ENCODE measurements around the gene ENGASE. TPM values are rescaled to one million over a fixed set of nuclear protein-coding genes. Genes with fewer than 3 reads are reported as not detected.
"Not testable (repeated sequence)": the region's sequence is repeated elsewhere in the genome, so short reads cannot be mapped to it uniquely, and the experiment has no call there.

The ENGASE gene
- total and polyA plus RNA-seq, 9 of the 15 experiments (the other 6 are each of a cell fraction or from before 2014, with no cell fraction given), result 0.06 to 45.5 (median 13.9) TPM

- intact Hi-C loops (cut with micrococcal nuclease); H3K27ac ChIP-seq (ENCODE audit: extremely low read depth, low read depth, low read length); DNase-seq (ENCODE audit: extremely low read depth in 1 of 4, low spot score in 3 of 4); H2AFZ ChIP-seq (ENCODE audit: low read depth, low read length); H3K9ac ChIP-seq (ENCODE audit: insufficient read depth in 1 of 2, low read depth in 2 of 2, low read length in 2 of 2); ATAC-seq; H3K4me2 ChIP-seq (ENCODE audit: insufficient read depth, low read length); H3K9me1 ChIP-seq (ENCODE audit: control insufficient read depth, insufficient read depth, low read length); H3K9me3 ChIP-seq (replicated peaks; ENCODE audit: control insufficient read depth, insufficient read depth, low read depth, low read length); H3K36me3 ChIP-seq (ENCODE audit: control insufficient read depth, insufficient read depth, low read length); BruUV-seq (replicated peaks); in situ Hi-C loops (cut with MboI); H4K20me1 ChIP-seq (replicated peaks; ENCODE audit: control insufficient read depth, insufficient read depth, low read length); H3K79me2 ChIP-seq (ENCODE audit: control insufficient read depth, insufficient read depth, low read length); FAIRE-seq; H3K4me3 ChIP-seq; CTCF ChIA-PET (ENCODE audit: low intra/inter-chr PET ratio): not testable (repeated sequence)
- under 1% methylated on average over 12 of the region's 12 CpGs for WGBS (ENCODE audit: insufficient coverage, low coverage, missing lambda C conversion rate)
- POLR2A ChIA-PET, result interaction anchor here (0.6 kb wide), 1 partner anchor 60 kb away, joined by 3 read pairs; no protein-coding TSS in a partner anchor
- H3K27me3 ChIP-seq (ENCODE audit: control insufficient read depth in 2 of 2, insufficient read depth in 2 of 2, low read length in 2 of 2), result peaks cover 63 to 83% of the 10 kb centered on the region in 2 experiments
- H3K4me1 ChIP-seq (replicated peaks in 1 of 2; ENCODE audit: control insufficient read depth in 2 of 2, insufficient read depth in 2 of 2, low read length in 2 of 2), result peaks cover 9 to 12% of the 10 kb centered on the region in 2 experiments
Observed at GRCh38 chr17:79030636-79031035, 44.0 kb upstream of the ENGASE start.

GRCh38 chr17:79031996-79032875 is 42.4 kb upstream of the ENGASE start:
- Histone ChIP-seq H3K9me1 (ENCODE audit: control insufficient read depth, insufficient read depth, low read length) (no peaks in the 10 kb centered on the region), H3K9ac (ENCODE audit: insufficient read depth in 1 of 2, low read depth in 2 of 2, low read length in 2 of 2) (no peak overlapping the region), H3K4me2 (ENCODE audit: insufficient read depth, low read length) (no peak overlapping the region), H3K9me3 (replicated peaks; ENCODE audit: control insufficient read depth, insufficient read depth, low read depth, low read length) (no peaks in the 10 kb centered on the region), H3K4me1 (replicated peaks in 1 of 2; ENCODE audit: control insufficient read depth in 2 of 2, insufficient read depth in 2 of 2, low read length in 2 of 2) (peaks cover 5 to 11% of the 10 kb centered on the region in 2 experiments), H3K27me3 (ENCODE audit: control insufficient read depth in 2 of 2, insufficient read depth in 2 of 2, low read length in 2 of 2) (peaks cover 59 to 79% of the 10 kb centered on the region in 2 experiments), H3K36me3 (ENCODE audit: control insufficient read depth, insufficient read depth, low read length) (no peaks in the 10 kb centered on the region), H4K20me1 (replicated peaks; ENCODE audit: control insufficient read depth, insufficient read depth, low read length) (peaks cover 4% of the 10 kb centered on the region; the same call in 1 of the 2 replicates), H3K27ac (ENCODE audit: extremely low read depth, low read depth, low read length) (no peak overlapping the region), H3K4me3 (no peak overlapping the region), H2AFZ (ENCODE audit: low read depth, low read length) (no peak overlapping the region), H3K79me2 (ENCODE audit: control insufficient read depth, insufficient read depth, low read length) (no peaks in the 10 kb centered on the region)
- in situ Hi-C loops (cut with MboI) (no loop called here), intact Hi-C loops (cut with micrococcal nuclease) (no loop called here)
- under 1% methylated on average over 26 of the region's 26 CpGs for WGBS (ENCODE audit: insufficient coverage, low coverage, missing lambda C conversion rate)
- BruUV-seq (replicated peaks), result no TSS peak
- POLR2A ChIA-PET, result interaction anchor here (1.7 kb wide), 1 partner anchor 10 kb away, joined by 4 read pairs; no protein-coding TSS in a partner anchor
- FAIRE-seq (no peak), DNase-seq (ENCODE audit: extremely low read depth in 1 of 4, low spot score in 3 of 4) (no peak), ATAC-seq (no peak)
- CTCF ChIA-PET (ENCODE audit: low intra/inter-chr PET ratio), result no interaction called here
- no peak for TF ChIP-seq ZNF778 (CRISPR knock-in tag; IDR thresholded peaks at IDR 0.05)
- no peak for TF ChIP-seq TAF1 (IDR thresholded peaks at IDR 0.05; ENCODE audit: control insufficient read depth, extremely low read depth, insufficient read depth, low read length, severe bottlenecking)
- no peak for TF ChIP-seq IRF9 (tag; IDR thresholded peaks at IDR 0.05)
- no peak for TF ChIP-seq ZKSCAN3 (CRISPR knock-in tag; IDR thresholded peaks at IDR 0.05)
- no peak for TF ChIP-seq ZNF212 (CRISPR knock-in tag; IDR thresholded peaks at IDR 0.05)
- no peak for TF ChIP-seq NCOA1 (IDR thresholded peaks at IDR 0.05; ENCODE audit: low read depth)
- TF ChIP-seq ATF6 (CRISPR knock-in tag; IDR thresholded peaks at IDR 0.05), result no peak
- TF ChIP-seq CEBPG (CRISPR knock-in tag; IDR thresholded peaks at IDR 0.05), result no peak
- no peak for TF ChIP-seq CEBPG (tag; conservative IDR thresholded peaks at IDR 0.05 in 1 of 2, IDR thresholded peaks at IDR 0.05 in 1 of 2)
- TF ChIP-seq KAT7 (CRISPR knock-in tag; IDR thresholded peaks at IDR 0.05; ENCODE audit: borderline replicate concordance), result no peak
- no peak for TF ChIP-seq ZNF695 (CRISPR knock-in tag; IDR thresholded peaks at IDR 0.05)
- no peak for TF ChIP-seq HDGF (IDR thresholded peaks at IDR 0.05)
- TF ChIP-seq TCF3 (CRISPR knock-in tag; IDR thresholded peaks at IDR 0.05), result no peak
